Bone marrow (tissue), 2 donors: ENCODE data around the gene SCN4A.
A peak's percentile ranks its signal among the peaks of the same experiment; 100 is the strongest.
"Not testable (repeated sequence)": the region's sequence is repeated elsewhere in the genome, so short reads cannot be mapped to it uniquely, and the experiment has no call there.

Source experiments
- DNase-seq, 2 donors: peaks; one replicate each; lab custom pipeline; 2025; lab: John Stamatoyannopoulos, UW

SCN4A gene

DNA sequence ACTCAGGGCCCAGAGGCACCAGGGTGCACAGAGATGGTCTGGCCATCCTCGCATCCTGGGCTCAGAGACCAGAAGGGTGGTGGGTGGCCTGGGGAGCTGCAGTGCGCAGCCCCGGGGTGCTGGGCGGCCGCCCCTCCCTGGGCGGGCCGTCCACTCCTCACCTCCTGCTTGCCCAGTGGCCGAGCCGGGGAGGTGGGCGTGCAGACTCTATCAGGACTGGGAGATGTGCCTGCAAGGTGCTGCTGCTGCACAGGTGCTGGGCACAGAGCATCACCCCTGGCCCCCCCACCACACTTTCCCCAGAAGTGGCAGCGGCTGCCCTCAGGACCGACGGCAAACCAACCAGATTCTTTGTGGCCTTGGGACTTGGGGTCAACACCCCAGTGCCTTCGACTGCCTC is at the start of gene SCN4A:
SCN4A (minus strand) TSS at position 123 of the 400 bp plus-strand sequence; CDS start at position 46, 77 bp downstream.
- no peak for DNase-seq

GRCh38 chr17:64020056-64020766 is 47.5 kb upstream of the SCN4A start, which contains the start of gene ICAM2:
Gene ICAM2, minus strand, starts transcription at chr17:64020633. Its CDS starts 13,942 bp downstream, at chr17:64006691.
- DNase-seq = peak; percentile 51 to 89

DNA sequence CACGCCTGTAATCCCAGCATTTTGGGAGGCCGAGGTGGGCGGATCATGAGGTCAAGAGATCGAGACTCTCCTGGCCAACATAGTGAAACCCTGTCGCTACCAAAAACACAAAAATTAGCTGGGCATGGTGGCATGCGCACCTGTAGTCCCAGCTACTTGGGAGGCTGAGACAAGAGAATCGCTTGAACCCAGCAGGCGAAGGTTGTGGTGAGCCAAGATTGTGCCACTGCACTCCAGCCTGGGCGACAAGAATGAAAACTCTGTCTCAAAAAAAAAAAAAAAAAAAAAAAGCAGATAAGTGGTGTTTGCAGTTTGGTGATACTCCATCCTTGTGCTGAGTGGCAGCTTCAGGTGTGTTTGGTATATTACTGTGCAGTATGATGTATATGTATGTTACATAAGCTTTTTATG is 46.8 kb upstream of the SCN4A start:
- not testable (repeated sequence) for DNase-seq

- DNase-seq = no peak
These were observed 44.8 kb upstream of the SCN4A start for GRCh38 chr17:64017381-64017980.

- DNase-seq = no peak
These were observed 44.3 kb upstream of the SCN4A start for GRCh38 chr17:64016974-64017373.

GRCh38 chr17:64016231-64016784 is 43.6 kb upstream of the SCN4A start:
- DNase-seq = no peak

- DNase-seq = no peak
These were observed 42.7 kb upstream of the SCN4A start for GRCh38 chr17:64015447-64015846.

GRCh38 chr17:64009571-64010402 is 37.1 kb upstream of the SCN4A start:
- no peak for DNase-seq

DNA sequence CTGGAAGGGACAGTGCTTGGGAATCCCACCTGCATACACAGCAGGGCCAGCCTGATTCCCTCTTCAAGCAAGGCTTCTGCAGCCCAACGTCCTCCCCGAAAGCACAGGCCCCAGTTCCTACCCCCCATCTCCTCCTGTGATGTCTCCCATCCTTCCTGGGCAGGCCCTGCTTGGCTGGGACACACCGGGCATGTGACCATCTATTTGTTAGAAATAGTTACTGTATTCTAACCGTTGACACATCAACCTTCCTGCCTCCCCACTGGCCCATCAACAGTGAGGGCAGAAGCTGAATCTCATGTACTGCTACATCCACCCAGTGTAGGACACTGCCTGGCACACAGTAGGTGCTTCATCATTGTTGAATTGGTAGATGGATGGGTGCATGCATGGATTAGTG is 36.1 kb upstream of the SCN4A start:
- no peak for DNase-seq

DNA sequence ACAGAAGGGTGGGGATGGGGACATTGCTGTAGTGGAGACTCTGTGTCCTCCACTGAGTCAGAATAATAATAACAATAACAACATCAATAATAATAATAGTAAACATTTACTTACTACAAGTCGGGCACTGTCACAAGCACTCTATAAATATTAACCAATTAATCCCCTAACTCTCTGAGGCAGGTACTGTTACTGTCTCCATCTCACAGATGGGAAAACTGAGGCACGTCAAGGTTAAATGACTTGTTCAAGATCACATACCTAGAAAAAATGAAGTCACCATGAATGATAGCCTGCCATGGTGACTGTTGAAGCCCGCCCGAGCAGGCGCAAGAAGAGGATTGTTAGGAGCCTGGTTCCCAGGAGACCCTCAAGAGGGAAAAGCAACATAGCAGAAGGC is 35.6 kb upstream of the SCN4A start:
- no peak for DNase-seq

DNA sequence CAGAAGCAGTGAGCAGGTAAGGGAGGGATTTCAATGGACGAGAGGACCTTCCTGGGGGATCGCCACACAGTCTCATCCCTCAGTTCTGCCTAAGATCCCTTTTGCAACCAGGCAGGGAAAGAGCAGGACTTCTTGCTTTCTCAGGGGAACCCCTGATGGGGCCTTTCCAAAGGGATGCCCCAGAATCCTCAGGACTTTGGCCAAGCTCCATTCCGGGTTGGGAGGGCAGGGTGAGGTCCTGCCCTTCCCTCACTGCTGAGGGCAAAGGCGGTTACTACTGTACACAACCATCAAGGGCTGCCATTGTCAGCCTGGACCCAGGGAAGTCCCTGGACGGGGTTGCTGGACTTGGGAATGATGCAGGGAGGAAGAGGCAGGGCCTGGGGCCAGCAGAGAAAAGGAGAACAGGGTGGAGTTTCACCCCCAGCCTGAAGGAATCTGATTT is 35.1 kb upstream of the SCN4A start:
- DNase-seq = no peak

DNA sequence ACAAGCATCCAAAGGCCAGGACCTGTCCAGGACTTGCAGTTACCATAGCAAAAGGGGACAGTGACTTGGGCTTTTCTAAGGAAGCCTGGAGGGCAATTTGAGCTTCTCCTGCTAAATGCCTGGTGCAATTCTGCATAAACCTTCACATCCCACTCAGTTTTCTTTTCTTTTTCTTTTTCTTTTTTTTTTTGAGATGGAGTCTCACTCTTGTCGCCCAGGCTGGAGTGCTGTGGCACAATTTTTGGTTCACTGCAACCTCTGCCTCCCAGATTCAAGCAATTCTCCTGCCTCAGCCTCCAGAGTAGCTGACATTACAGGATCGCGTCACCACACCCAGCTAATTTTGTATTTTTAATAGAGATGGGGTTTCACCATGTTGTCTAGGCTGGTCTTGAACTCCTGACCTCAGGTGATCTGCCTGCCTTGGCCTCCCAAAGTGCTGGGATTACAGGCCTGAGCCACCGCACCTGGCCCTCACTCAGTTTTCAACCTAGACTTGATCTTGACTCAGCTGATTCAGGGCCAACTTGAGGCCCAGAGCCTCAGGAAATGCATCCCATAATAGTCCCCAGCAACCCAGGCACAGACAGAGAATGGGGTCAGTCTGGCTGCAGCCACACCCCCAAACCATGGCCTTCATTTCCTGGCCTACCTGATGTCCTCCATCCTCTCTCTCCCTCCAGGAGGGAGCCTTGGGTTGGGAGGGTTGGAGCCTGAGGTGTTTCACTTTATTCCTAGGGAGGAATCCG is 34.5 kb upstream of the SCN4A start:
- not testable (repeated sequence) for DNase-seq

DNA sequence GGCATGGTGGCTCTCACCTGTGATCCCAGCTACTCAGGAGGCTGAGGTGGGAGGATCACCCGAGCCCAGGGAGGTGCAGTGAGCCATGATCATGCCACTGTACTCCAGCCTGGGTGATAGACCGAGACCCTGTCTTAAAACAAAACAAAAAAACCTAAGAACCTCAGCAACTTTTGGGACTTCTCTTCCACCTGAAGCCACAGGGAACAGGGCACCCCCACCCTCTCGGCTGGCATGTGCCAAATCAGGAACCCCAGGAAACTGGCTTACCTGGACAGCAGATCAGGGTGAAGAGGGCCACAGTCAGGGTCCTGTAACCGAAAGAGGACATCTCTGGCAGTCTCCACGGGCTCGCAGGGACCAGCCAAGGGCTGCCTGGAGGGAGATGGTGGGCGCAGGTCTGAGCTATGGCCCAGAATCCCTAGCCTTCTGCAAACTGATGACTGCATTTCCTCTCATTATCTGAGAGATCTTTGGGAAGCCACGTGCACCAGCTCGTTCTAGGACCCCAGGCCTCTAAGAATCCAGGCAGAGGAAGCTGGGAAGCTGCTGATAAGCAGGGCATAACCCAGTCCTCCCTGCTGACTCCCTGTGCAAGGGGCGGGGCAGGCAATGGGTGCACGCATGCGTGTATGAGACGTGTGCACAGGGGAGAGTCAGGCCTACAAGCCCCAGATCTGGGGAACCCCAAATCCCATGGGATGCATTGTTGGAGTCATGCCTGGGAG is 33.8 kb upstream of the SCN4A start:
- no peak for DNase-seq

DNA sequence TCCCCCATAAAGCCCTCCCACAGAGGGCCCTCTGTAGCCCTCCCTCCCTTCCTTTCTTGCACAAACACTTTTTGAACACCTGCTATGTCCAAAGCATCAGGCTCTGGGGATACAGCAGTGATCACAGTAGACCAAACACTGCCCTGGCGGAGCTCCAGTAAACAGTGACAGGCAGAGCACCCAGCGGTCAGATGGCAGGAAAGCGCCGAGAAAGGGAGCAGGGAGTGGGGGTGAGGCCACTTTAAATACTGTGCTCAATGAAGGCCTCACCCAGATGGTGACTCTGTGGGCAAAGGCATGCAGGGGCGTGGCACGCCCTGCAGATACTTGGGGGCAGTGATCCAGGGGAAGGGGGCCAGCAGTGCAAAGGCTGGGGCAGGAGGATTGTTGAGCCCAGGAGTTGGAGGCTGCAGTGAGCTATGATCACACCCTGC is 33.0 kb upstream of the SCN4A start:
- DNase-seq = no peak

DNA sequence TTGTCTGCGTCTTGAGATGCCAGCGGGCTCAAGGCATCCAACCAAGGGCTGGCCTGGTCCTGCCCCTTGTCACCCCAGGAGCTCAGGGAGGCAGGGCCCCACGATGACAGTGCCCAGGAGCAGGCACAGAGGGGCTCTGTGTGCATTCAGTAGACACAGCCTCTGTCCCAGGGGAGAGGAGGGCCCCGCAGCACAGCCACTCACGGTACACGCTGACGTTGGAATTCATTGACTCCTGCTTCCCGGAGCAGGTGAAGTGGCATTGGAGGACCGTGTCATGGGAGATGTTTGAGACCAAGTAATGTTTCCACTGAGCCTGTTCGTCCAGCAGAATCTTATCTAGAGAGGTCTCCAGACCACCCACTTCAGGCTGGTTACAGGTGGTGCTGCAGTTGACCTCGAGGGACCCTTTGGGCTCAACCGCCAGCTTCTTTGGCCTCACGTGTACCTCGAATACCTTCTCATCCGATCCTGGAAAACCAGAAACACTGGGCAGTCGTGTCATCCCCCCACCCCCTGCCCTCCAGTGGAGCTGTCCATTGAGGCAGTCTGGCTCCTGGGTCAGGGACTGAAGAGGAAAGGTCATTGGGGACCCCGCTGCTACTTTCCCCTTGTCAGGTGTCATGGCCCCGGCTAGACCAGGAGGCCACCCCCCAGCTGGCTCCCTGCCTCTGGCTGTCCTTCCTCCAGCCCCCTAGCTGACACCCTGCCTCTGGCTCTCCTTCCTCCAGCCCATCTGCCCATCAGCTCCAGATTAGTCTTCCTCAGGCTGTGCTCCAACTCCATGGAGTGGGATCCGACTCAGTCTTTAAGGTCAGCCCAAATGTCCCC is 32.4 kb upstream of the SCN4A start:
- DNase-seq = no peak

DNA sequence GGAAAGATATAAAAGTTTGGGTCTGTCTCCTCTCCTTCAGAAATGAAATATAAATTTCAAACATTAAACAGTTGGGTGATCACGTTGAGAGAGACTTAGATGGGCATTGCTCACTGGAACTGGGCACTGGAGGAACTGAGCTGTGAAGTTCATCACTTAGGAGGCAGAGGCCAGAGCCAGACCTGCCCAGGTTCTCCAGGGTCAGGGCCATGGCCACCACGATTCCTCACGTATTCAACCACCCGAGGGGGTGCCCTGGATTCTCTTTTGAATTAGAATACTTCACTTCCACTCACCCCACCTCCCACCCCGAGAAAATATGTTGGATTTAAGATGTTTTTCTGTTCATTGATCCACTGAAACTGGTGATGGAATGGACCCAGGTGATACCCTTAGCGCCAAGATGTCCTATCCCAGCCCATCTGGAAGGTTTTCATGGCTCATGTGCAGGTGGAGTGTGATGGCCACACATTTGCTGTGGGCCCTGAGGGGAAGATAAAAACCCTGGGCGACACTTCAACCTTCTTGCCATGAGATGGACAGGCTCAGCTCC is 31.6 kb upstream of the SCN4A start:
- DNase-seq = no peak

- DNase-seq = no peak
These were observed 30.9 kb upstream of the SCN4A start for GRCh38 chr17:64003526-64004121.

GRCh38 chr17:64002658-64003525 is 30.2 kb upstream of the SCN4A start:
- DNase-seq = no peak
